Measurements from ENCODE around the gene MGAT4A. TPM values are rescaled to one million over a fixed set of nuclear protein-coding genes. Genes with fewer than 3 reads are reported as not detected.
A peak's percentile ranks its signal among the peaks of the same experiment; 100 is the strongest.

The MGAT4A gene
- total RNA-seq, 1 experiment from 2014 or later, result 23.0 TPM

GRCh38 chr2:98734162-98734561 is 3.2 kb upstream of the MGAT4A start:
- H3K27me3 Mint-ChIP-seq (ENCODE audit: unreplicated experiment), result no peaks in the 10 kb centered on the region
- H3K27ac Mint-ChIP-seq (ENCODE audit: unreplicated experiment), result no peak overlapping the region
- intact Hi-C loops (cut with micrococcal nuclease; ENCODE audit: unreplicated experiment), result loop anchor here (10.0 kb wide), 1 partner anchor 71 kb away; no protein-coding TSS in a partner anchor
- H3K4me1 Mint-ChIP-seq (ENCODE audit: low read depth, unreplicated experiment), result peaks cover 38% of the 10 kb centered on the region
- TF ChIP-seq, protein P1, sequence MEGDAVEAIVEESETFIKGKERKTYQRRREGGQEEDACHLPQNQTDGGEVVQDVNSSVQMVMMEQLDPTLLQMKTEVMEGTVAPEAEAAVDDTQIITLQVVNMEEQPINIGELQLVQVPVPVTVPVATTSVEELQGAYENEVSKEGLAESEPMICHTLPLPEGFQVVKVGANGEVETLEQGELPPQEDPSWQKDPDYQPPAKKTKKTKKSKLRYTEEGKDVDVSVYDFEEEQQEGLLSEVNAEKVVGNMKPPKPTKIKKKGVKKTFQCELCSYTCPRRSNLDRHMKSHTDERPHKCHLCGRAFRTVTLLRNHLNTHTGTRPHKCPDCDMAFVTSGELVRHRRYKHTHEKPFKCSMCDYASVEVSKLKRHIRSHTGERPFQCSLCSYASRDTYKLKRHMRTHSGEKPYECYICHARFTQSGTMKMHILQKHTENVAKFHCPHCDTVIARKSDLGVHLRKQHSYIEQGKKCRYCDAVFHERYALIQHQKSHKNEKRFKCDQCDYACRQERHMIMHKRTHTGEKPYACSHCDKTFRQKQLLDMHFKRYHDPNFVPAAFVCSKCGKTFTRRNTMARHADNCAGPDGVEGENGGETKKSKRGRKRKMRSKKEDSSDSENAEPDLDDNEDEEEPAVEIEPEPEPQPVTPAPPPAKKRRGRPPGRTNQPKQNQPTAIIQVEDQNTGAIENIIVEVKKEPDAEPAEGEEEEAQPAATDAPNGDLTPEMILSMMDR (IDR thresholded peaks at IDR 0.05; ENCODE audit: unreplicated experiment), result no peak
- no TSS peak for BruUV-seq (replicated peaks)
- CTCF ChIA-PET, result no interaction called here
- peaks cover 2% of the 10 kb centered on the region for H3K9me3 Mint-ChIP-seq (ENCODE audit: low read depth, unreplicated experiment)
- H3K4me3 Mint-ChIP-seq (ENCODE audit: low read depth, unreplicated experiment), result no peak overlapping the region
- no peak for DNase-seq
- H3K36me3 Mint-ChIP-seq (ENCODE audit: insufficient read depth, unreplicated experiment), result peaks cover 6% of the 10 kb centered on the region

- Mint-ChIP-seq H3K4me3 (ENCODE audit: low read depth, unreplicated experiment) (peak overlapping the region; percentile 65), H3K27me3 (ENCODE audit: unreplicated experiment) (no peaks in the 10 kb centered on the region), H3K4me1 (ENCODE audit: low read depth, unreplicated experiment) (peaks cover 25% of the 10 kb centered on the region), H3K36me3 (ENCODE audit: insufficient read depth, unreplicated experiment) (peaks cover 6% of the 10 kb centered on the region), H3K9me3 (ENCODE audit: low read depth, unreplicated experiment) (peaks cover 2% of the 10 kb centered on the region), H3K27ac (ENCODE audit: unreplicated experiment) (no peak overlapping the region)
- CTCF ChIA-PET, result no interaction called here
- TF ChIP-seq, protein P1 (IDR thresholded peaks at IDR 0.05; ENCODE audit: unreplicated experiment), result no peak
- no TSS peak for BruUV-seq (replicated peaks)
- intact Hi-C loops (cut with micrococcal nuclease; ENCODE audit: unreplicated experiment), result loop anchor here (10.0 kb wide), 1 partner anchor 72 kb away; no protein-coding TSS in a partner anchor
- DNase-seq, result no peak
Observed at GRCh38 chr2:98732430-98733051, 1.6 kb upstream of the MGAT4A start.

GRCh38 chr2:98731894-98732349 is 990 bp upstream of the MGAT4A start:
- H3K4me3 Mint-ChIP-seq (ENCODE audit: low read depth, unreplicated experiment), result peak overlapping the region; percentile 65
- CTCF ChIA-PET, result interaction anchor here (0.9 kb wide), 1 partner anchor 83 kb away, joined by 5 read pairs; no protein-coding TSS in a partner anchor
- TF ChIP-seq, protein P1 (IDR thresholded peaks at IDR 0.05; ENCODE audit: unreplicated experiment), result no peak
- intact Hi-C loops (cut with micrococcal nuclease; ENCODE audit: unreplicated experiment), result loop anchor here (10.0 kb wide), 1 partner anchor 73 kb away; no protein-coding TSS in a partner anchor
- peaks cover 2% of the 10 kb centered on the region for H3K9me3 Mint-ChIP-seq (ENCODE audit: low read depth, unreplicated experiment)
- peaks cover 23% of the 10 kb centered on the region for H3K4me1 Mint-ChIP-seq (ENCODE audit: low read depth, unreplicated experiment)
- no peak overlapping the region for H3K27ac Mint-ChIP-seq (ENCODE audit: unreplicated experiment)
- no peaks in the 10 kb centered on the region for H3K27me3 Mint-ChIP-seq (ENCODE audit: unreplicated experiment)
- no peak for DNase-seq
- peaks cover 6% of the 10 kb centered on the region for H3K36me3 Mint-ChIP-seq (ENCODE audit: insufficient read depth, unreplicated experiment)
- TSS peak; percentile 65 for BruUV-seq (replicated peaks)

DNA sequence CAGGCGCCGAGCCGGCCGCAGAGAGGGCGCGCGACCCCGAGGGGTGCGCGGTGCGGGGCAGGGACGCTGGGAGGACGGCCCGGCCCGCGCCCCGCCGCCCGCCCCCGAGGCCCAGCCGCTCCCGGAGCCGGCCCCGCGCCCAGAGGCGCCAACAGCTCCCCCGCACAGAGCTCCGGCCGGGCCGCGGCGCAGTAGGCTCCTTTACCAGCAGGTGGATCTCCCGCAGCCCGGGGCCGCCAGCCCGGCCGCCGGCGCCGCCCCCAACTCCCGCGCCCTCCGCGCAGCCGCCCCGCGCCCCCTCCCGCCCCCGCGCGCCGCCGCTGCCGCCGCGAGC is 258 bp downstream of the MGAT4A start:
- no peaks in the 10 kb centered on the region for H3K27me3 Mint-ChIP-seq (ENCODE audit: unreplicated experiment)
- BruUV-seq (replicated peaks), result no TSS peak
- DNase-seq, result peak; percentile 71
- TF ChIP-seq, protein P1 (IDR thresholded peaks at IDR 0.05; ENCODE audit: unreplicated experiment), result no peak
- peaks cover 16% of the 10 kb centered on the region for H3K4me1 Mint-ChIP-seq (ENCODE audit: low read depth, unreplicated experiment)
- peak overlapping the region; percentile 65 for H3K4me3 Mint-ChIP-seq (ENCODE audit: low read depth, unreplicated experiment)
- H3K27ac Mint-ChIP-seq (ENCODE audit: unreplicated experiment), result no peak overlapping the region
- H3K36me3 Mint-ChIP-seq (ENCODE audit: insufficient read depth, unreplicated experiment), result peaks cover 6% of the 10 kb centered on the region
- intact Hi-C loops (cut with micrococcal nuclease; ENCODE audit: unreplicated experiment), result loop anchor here (10.0 kb wide), 1 partner anchor 74 kb away; no protein-coding TSS in a partner anchor
- CTCF ChIA-PET, result interaction anchor here (0.6 to 1.1 kb wide), 6 partner anchors 81 to 462 kb away, joined by 3 to 6 read pairs (median 4); no protein-coding TSS in a partner anchor
- H3K9me3 Mint-ChIP-seq (ENCODE audit: low read depth, unreplicated experiment), result peaks cover 2% of the 10 kb centered on the region

Data from Calu3 (cell line).